Activated T-helper 17 cell treated with anti-CD3 and anti-CD28 coated beads, Interleukin-2, amount 50 U/mL, for 72 hours (primary cell): ENCODE results near the gene HOMER2. TPM values are rescaled to one million over a fixed set of nuclear protein-coding genes. Genes with fewer than 3 reads are reported as not detected.

Source experiments
- ATAC-seq: fragments of 150-1000 bp; cut with Tn5 transposase; replicated peaks from 2 replicates; pipeline ENCODE4 v1.10.0; 2021; ENCODE audit warnings: mild to moderate bottlenecking, moderate library complexity
- H3K27ac Mint-ChIP-seq: one replicate; pipeline ENCODE4 v1.8.0; 2022; ENCODE audit warnings: mixed read lengths
- H3K27me3 Mint-ChIP-seq: one replicate; pipeline ENCODE4 v1.8.0; 2022; ENCODE audit warnings: mixed read lengths
- H3K36me3 Mint-ChIP-seq: one replicate; pipeline ENCODE4 v1.8.0; 2022; ENCODE audit warnings: low read depth, mild to moderate bottlenecking, mixed read lengths
- H3K4me1 Mint-ChIP-seq: one replicate; pipeline ENCODE4 v1.8.0; 2022; ENCODE audit warnings: mixed read lengths
- H3K4me3 Mint-ChIP-seq: one replicate; pipeline ENCODE4 v1.8.0; 2022; ENCODE audit warnings: mild to moderate bottlenecking, mixed read lengths
- H3K9me3 Mint-ChIP-seq: one replicate; pipeline ENCODE4 v1.8.0; 2022; ENCODE audit warnings: mixed read lengths
- total RNA-seq, 2 donors: library from RNA; stranded (reverse); gene quantifications; one replicate each; pipeline ENCODE4 v1.2.3, GENCODE V29; 2022

The HOMER2 gene
- total RNA-seq, 2 donors from 2014 or later, result 6.2 to 8.7 TPM

DNA sequence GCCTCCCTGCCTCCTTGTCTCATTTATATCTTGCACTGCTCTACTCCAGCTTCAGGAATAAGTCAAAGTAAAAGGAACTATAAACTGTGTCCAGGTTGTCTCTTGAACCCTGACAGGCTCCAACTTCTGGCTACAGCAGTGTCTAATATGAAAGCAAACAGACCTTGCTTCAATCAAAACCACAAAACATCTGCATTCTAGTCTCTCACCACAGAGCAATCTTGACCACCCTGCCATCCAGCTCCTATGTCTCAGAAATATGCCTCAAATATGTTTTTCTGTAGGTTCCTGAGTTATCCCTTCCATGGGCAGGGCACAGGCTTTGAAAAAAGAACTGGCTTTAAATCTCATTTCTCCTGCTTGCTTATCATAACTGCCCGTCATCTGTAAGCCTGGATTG lies 20.5 kb upstream of the HOMER2 start:
- ATAC-seq, result no peak
- H3K4me3 Mint-ChIP-seq, result no peak overlapping the region
- H3K27me3 Mint-ChIP-seq, result no peaks in the 10 kb centered on the region

DNA sequence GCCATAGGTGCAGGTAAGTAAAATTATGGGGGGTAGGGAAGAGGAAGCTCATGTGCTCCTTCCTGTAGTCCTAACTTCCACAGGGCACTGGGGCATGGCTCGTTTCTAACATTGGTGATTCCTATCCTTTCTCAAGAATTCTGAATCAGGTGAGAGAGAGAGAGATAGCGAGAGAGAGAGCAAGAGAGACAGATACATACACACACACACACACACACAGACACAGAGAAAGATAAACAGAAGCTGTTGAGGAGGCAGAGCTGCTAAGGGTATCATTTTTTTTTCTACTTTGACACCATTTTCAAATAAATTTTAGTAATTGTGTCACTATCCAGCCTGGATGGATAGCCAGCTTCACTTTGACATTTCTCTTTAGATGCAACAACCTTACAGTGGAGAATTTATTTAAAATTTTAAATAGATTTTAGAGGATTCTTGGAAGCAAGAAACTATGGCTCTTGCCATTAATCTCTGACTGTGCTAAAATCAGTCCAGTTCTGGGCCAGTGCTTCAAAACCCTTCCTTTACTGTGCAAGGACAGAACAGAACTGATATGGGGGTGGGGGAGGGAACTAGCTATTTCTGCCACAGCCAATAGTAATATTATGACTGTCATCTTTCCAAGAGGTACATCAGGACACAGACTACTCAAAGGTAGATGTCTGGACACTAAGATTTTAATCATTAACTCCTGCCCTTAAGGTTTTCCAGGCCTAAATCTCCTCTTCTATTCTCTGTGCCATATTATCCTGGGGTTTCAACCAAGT lies 18.9 kb upstream of the HOMER2 start:
- Mint-ChIP-seq H3K4me3 (no peak overlapping the region), H3K27ac (no peak overlapping the region), H3K27me3 (no peaks in the 10 kb centered on the region), H3K9me3 (no peaks in the 10 kb centered on the region), H3K4me1 (no peaks in the 10 kb centered on the region), H3K36me3 (no peaks in the 10 kb centered on the region)
- no peak for ATAC-seq

More for the DNA sequence above, 20.5 kb upstream of the HOMER2 start:
- no peaks in the 10 kb centered on the region for H3K9me3 Mint-ChIP-seq
- no peak overlapping the region for H3K27ac Mint-ChIP-seq
- H3K4me1 Mint-ChIP-seq, result no peaks in the 10 kb centered on the region
- H3K36me3 Mint-ChIP-seq, result no peaks in the 10 kb centered on the region

DNA sequence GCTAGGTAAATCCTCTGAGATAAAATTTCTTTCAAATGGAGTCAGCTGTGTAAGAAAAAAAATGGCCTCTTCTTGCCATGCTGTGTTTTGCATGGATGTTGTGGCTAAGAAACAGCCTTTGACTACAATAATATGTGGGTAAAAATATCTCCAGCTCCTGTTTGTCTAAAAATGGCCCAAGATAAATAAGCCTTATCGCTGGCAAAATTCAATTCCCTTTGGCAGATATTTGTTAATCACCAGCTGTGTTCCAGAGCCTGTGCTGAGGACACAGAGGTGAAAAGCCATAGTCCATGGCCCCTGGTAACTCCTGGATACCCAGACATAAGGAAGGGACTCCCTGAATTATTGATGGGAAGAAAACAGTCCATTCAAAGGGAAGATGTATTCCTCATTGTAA lies 18.2 kb upstream of the HOMER2 start:
- ATAC-seq, result no peak
- Mint-ChIP-seq H3K9me3 (no peaks in the 10 kb centered on the region), H3K4me1 (no peaks in the 10 kb centered on the region), H3K27ac (no peak overlapping the region), H3K27me3 (no peaks in the 10 kb centered on the region), H3K36me3 (no peaks in the 10 kb centered on the region), H3K4me3 (no peak overlapping the region)

DNA sequence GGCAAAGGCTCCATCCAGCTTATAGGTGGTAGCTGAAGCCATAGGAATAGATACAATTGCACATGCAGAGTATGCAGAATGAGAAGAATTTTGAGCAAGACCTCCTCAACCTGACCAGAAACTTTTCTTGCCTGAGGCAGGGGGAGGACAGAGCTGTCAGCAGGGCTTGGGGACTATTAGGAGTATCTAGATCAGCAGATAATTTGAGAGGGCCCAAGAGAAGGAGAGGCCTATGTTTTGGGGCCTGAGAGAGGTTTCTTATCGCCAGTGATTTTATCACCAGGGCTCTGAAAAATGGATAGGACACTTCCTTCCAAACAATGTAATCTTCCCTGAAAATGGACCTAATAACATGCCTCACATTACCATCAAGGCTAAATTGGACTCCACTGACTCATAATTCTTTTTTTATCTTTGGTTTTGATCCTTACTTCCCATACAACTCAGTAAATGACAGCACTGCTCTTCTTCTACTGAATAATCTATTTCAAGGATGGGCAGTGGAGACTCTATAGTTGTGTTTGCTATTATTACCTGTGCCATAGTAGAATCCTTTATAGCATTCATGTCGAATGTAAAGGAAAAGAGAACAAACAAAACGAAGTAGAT lies 17.7 kb upstream of the HOMER2 start:
- H3K27ac Mint-ChIP-seq, result no peak overlapping the region
- H3K9me3 Mint-ChIP-seq, result no peaks in the 10 kb centered on the region
- no peak for ATAC-seq
- H3K4me3 Mint-ChIP-seq, result no peak overlapping the region
- H3K27me3 Mint-ChIP-seq, result no peaks in the 10 kb centered on the region
- no peaks in the 10 kb centered on the region for H3K36me3 Mint-ChIP-seq
- H3K4me1 Mint-ChIP-seq, result no peaks in the 10 kb centered on the region

DNA sequence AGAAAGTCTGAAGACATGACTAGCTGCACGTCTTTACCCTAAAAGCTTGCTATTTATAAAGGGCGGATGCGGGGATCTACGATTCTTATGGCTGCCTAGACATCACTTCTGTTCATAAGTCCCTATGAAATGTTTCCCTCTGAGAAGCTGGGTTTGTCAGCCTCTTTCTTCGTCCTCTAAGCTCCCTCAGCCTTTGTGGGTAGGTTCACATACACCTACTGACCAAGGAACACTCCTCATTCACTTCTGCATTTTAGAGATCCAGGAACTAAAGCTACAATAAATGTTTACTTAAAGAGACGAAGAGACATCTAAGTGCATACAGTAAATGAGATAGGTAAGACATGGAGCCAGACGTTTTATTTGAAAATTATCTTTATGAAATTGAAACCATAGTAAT lies 16.8 kb upstream of the HOMER2 start:
- ATAC-seq, result no peak
- Mint-ChIP-seq H3K9me3 (no peaks in the 10 kb centered on the region), H3K4me3 (no peak overlapping the region), H3K4me1 (no peaks in the 10 kb centered on the region), H3K36me3 (no peaks in the 10 kb centered on the region), H3K27ac (no peak overlapping the region), H3K27me3 (no peaks in the 10 kb centered on the region)

DNA sequence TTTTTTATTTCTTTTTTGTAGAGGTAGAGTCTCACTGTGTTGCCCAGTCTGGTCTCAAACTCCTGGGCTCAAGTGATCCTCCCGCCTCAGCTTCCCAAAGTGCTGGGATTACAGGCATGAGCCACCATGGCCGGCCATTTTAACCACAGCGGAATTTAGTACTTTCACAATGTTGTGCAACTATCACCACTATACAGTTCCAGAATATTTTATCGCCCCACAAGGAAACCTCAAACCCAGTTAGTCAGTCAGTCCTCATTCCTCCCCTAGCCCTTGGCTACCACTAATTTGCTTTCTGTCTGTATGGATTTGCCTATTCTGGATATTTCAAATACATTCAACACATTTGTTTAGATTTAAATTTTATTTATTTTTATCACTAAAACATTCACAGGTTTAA lies 15.5 kb upstream of the HOMER2 start:
- H3K27me3 Mint-ChIP-seq, result no peaks in the 10 kb centered on the region
- H3K9me3 Mint-ChIP-seq, result no peaks in the 10 kb centered on the region
- H3K4me1 Mint-ChIP-seq, result no peaks in the 10 kb centered on the region
- ATAC-seq, result no peak
- no peaks in the 10 kb centered on the region for H3K36me3 Mint-ChIP-seq
- H3K4me3 Mint-ChIP-seq, result no peak overlapping the region
- no peak overlapping the region for H3K27ac Mint-ChIP-seq

DNA sequence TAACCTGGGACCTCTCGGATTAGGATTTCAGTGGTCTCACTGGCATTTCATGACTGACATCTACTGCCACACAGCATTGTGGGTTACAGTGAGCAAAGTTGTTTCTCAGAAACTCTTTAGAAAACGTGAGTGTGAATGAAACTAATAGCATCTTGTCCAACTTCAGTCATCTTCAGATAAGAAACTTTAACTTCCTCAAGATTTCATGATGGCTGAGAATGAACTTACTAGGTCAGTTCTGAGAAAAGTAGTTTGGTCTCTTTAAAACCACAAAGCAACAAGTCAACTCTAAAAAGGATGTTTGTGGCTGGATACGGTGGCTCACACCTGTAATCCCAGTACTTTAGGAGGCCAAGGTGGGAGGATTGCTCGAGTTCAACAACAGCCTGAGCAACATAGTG lies 14.2 kb upstream of the HOMER2 start:
- H3K9me3 Mint-ChIP-seq, result no peaks in the 10 kb centered on the region
- ATAC-seq, result peak; percentile 93
- no peaks in the 10 kb centered on the region for H3K27me3 Mint-ChIP-seq
- H3K27ac Mint-ChIP-seq, result no peak overlapping the region
- H3K36me3 Mint-ChIP-seq, result no peaks in the 10 kb centered on the region
- H3K4me3 Mint-ChIP-seq, result no peak overlapping the region
- H3K4me1 Mint-ChIP-seq, result no peaks in the 10 kb centered on the region

DNA sequence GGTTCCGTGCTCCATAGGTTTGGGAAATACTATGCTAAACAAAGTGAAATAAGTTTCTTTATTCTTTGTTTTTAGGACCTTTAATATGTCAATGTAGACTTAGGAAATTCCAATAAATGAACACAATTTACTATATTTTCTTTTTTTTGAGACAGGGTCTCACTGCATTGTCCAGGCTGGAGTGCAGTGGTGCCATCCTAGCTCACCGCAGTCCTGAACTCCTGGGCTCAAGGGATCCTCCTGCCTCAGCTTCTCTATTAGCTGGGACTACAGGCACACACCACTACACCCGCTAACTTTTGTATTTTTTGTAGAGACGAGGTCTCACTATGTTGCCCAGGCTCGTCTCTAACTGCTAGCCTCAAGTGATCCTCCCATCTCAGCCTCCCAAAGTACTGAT lies 12.4 kb upstream of the HOMER2 start:
- Mint-ChIP-seq H3K36me3 (no peaks in the 10 kb centered on the region), H3K27me3 (no peaks in the 10 kb centered on the region), H3K4me3 (no peak overlapping the region), H3K9me3 (no peaks in the 10 kb centered on the region), H3K4me1 (no peaks in the 10 kb centered on the region), H3K27ac (no peak overlapping the region)
- no peak for ATAC-seq

DNA sequence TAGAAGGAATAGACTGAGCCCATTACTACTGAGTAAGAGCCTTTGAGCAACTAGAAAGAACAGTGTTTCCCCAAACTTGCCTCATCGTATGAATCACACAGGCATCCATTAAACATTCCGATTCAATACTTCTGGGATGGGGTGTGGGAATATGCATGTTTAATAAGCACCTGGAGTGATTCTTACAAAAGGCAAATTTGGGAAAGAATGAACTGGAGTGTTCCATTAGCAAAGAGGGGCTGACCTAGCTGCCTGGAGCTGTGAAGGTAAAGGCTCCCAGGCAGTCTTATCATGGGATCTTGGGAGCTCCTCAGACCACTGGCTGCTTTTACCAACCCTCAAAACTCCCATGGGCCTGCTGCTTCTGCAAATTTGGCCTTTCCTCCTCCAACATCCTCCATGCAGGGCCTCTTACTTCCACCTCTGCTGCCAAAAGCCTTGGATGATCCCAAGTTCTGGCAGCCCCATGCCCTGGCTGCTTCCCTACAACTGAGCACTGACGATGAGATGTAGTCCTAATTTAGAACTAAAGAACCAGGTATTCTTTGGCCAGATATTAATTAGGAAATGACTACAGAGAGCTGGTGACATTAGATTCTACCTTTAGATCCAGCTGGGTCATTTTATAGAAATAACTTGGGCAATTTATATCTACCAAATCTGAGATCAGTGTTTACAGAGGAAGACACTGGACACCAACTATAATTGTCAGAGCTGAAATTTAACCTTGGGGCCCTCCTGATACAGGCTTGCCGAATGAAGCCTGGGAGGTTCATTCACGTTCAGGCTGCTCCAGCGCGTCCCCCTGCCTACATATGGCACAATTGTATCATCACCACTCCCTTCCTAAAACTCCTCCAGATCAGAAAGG lies 11.2 kb upstream of the HOMER2 start:
- Mint-ChIP-seq H3K4me3 (no peak overlapping the region), H3K27me3 (no peaks in the 10 kb centered on the region), H3K36me3 (no peaks in the 10 kb centered on the region), H3K27ac (no peak overlapping the region), H3K9me3 (no peaks in the 10 kb centered on the region), H3K4me1 (no peaks in the 10 kb centered on the region)
- no peak for ATAC-seq

DNA sequence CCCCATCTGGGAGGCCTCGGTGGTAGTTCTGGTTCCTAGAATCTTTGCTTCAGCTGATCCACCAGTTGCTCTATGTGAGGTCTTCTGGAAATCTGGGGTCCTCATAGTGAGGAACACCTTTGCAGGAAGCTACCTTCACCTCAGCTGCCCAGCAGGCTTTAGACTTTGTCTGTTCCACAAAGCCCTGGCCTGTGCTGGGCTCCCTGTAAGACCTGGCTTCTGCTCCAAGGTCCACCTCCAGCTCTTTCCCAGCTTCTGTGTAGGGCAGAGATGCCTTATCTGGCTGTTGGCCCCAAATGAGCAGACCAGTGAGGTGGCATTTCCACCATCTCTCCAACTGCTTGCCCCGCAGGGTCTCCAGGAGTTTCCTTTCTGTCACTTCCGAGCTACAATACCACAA lies 8.2 kb upstream of the HOMER2 start:
- Mint-ChIP-seq H3K4me1 (no peaks in the 10 kb centered on the region), H3K27ac (no peak overlapping the region), H3K4me3 (no peak overlapping the region), H3K27me3 (no peaks in the 10 kb centered on the region), H3K9me3 (no peaks in the 10 kb centered on the region), H3K36me3 (no peaks in the 10 kb centered on the region)
- no peak for ATAC-seq

DNA sequence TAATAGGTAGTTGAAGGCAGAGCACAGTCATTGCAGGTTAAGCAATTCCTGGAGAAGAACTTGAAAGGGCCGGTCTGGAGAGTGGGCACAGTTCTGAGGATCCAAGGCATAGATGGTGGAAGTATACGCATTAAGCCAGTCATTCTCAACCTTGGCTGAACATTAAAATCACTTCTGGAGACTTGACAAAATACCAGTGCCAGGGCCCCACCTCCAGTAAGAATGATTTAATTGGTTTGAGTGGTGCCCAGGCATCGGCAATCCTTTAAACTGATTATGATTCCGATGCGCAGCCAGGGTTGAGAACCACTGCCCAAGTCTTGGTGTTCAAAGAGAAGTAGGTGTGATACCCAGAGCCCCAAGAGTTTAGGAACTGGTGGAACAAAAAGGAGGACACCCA lies 6.9 kb upstream of the HOMER2 start:
- H3K4me1 Mint-ChIP-seq, result no peaks in the 10 kb centered on the region
- H3K36me3 Mint-ChIP-seq, result no peaks in the 10 kb centered on the region
- H3K27ac Mint-ChIP-seq, result no peak overlapping the region
- no peaks in the 10 kb centered on the region for H3K9me3 Mint-ChIP-seq
- no peak overlapping the region for H3K4me3 Mint-ChIP-seq
- ATAC-seq, result no peak
- H3K27me3 Mint-ChIP-seq, result no peaks in the 10 kb centered on the region

DNA sequence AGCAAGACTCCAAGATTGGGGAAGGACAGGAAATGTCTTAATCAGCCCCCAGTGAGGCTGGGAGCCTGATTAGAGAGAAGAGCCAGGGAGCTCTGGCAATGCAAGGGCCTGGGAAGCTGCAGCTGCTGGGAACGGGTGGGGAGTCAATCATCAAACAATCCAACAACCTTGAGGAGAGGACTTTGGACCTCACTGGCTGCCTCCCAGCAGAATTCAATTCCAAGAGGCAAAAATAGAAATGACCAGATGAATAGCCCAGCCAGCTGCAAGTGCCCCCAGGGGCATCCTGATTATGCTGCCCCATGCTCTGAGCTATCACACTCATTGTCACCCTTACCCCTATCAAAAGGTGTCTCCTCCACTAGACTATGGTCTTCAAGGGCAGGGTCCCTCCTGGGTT lies 6.1 kb upstream of the HOMER2 start:
- Mint-ChIP-seq H3K27ac (no peak overlapping the region), H3K9me3 (no peaks in the 10 kb centered on the region), H3K36me3 (no peaks in the 10 kb centered on the region), H3K4me3 (no peak overlapping the region), H3K4me1 (no peaks in the 10 kb centered on the region), H3K27me3 (no peaks in the 10 kb centered on the region)
- no peak for ATAC-seq

DNA sequence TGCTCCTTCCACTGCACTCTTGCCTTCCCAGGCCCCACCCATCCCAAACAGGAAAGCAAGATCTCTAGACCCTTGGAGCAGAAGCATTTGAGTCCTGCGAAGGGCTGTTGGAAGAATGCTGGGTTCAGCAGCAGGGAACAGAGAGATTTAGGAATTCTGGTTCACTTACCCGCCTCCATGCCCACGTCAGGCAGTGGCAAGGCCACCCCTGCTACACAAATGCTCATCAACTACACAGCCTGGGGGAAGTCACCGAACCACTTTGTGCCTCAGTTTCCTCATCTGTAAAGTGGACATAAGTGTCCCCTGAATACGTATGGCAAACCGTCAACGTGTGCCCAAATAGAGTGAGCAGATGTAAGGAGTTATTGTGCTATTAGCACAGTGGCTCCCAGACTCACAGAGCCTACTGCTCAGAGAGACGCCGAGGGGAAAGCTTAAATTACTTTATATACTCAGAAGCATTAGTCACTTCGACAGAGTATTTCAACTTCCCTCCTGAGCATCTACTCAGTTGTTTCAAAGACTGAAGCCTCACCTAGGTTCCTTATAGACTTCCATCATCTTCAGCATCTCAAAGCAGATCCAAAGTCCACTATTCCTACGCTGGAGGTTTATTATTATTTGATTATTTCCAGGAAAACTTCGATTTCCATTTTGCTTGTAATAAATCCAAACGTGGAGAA lies 905 bp downstream of the HOMER2 start:
- H3K27ac Mint-ChIP-seq, result no peak overlapping the region
- H3K36me3 Mint-ChIP-seq, result no peaks in the 10 kb centered on the region
- H3K4me1 Mint-ChIP-seq, result no peaks in the 10 kb centered on the region
- no peak overlapping the region for H3K4me3 Mint-ChIP-seq
- ATAC-seq, result peak; percentile 43
- H3K9me3 Mint-ChIP-seq, result no peaks in the 10 kb centered on the region
- H3K27me3 Mint-ChIP-seq, result peaks cover 10% of the 10 kb centered on the region

DNA sequence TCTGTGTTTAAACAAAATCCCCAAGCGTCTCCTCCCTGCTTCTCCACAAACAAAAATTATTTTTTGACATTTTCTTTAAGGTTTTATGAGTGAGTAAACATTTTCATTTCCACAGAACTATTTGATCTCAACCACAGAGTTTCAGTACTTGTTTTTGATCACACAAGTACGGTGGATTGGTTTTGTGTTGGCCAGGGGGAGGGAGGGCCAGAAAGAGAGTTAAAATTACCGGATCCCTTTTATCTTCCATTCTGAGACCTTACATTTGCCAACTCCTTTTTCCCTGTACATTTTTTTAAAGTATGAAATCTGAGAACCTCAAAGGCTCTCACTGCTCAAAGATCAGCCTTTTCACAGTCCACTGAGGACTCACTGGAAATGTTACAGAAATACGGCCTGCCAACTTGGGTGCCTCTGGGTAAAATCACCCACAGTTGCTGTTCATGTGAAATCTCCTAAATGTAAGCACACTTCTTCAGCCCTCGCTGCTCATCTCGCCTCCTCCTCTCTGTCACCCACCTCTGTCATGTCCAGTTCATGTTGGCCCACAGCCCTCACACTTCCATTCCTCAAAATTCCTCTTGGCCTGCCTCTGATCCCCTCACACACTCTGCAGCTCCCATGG lies 1.7 kb downstream of the HOMER2 start:
- H3K9me3 Mint-ChIP-seq, result no peaks in the 10 kb centered on the region
- H3K36me3 Mint-ChIP-seq, result no peaks in the 10 kb centered on the region
- peak; percentile 73 for ATAC-seq
- no peaks in the 10 kb centered on the region for H3K4me1 Mint-ChIP-seq
- H3K4me3 Mint-ChIP-seq, result no peak overlapping the region
- no peak overlapping the region for H3K27ac Mint-ChIP-seq
- H3K27me3 Mint-ChIP-seq, result peaks cover 14% of the 10 kb centered on the region
